ENCODE results near the gene NRROS. TPM values are rescaled to one million over a fixed set of nuclear protein-coding genes. Genes with fewer than 3 reads are reported as not detected.
A peak's percentile ranks its signal among the peaks of the same experiment; 100 is the strongest.

The NRROS gene
- total and polyA plus RNA-seq, 8 donors: 4.8 to 21.8 (median 7.6) TPM

DNA sequence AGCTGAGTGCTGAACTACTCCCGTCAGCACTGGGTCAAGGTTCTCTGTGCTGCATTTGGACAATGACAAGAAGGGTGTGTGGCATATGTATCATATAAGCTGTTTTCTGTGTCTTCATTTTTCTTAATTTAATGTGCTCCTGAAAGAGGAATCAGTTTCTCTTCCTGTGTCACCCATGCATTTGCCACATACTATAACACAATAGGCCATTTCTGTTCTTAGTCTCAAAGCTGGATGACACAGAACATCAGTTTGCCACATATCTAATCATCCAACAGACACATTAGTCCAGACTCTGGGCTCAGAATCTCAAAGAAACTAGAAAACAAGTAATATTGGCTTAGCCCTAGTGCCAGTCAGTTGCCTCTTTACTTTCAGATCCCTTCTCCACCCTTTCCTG lies 38.4 kb downstream of the NRROS start:
- TF ChIP-seq, protein P1, sequence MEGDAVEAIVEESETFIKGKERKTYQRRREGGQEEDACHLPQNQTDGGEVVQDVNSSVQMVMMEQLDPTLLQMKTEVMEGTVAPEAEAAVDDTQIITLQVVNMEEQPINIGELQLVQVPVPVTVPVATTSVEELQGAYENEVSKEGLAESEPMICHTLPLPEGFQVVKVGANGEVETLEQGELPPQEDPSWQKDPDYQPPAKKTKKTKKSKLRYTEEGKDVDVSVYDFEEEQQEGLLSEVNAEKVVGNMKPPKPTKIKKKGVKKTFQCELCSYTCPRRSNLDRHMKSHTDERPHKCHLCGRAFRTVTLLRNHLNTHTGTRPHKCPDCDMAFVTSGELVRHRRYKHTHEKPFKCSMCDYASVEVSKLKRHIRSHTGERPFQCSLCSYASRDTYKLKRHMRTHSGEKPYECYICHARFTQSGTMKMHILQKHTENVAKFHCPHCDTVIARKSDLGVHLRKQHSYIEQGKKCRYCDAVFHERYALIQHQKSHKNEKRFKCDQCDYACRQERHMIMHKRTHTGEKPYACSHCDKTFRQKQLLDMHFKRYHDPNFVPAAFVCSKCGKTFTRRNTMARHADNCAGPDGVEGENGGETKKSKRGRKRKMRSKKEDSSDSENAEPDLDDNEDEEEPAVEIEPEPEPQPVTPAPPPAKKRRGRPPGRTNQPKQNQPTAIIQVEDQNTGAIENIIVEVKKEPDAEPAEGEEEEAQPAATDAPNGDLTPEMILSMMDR (IDR thresholded peaks at IDR 0.05): no peak
- H3K27me3 ChIP-seq: no peaks in the 10 kb centered on the region

DNA sequence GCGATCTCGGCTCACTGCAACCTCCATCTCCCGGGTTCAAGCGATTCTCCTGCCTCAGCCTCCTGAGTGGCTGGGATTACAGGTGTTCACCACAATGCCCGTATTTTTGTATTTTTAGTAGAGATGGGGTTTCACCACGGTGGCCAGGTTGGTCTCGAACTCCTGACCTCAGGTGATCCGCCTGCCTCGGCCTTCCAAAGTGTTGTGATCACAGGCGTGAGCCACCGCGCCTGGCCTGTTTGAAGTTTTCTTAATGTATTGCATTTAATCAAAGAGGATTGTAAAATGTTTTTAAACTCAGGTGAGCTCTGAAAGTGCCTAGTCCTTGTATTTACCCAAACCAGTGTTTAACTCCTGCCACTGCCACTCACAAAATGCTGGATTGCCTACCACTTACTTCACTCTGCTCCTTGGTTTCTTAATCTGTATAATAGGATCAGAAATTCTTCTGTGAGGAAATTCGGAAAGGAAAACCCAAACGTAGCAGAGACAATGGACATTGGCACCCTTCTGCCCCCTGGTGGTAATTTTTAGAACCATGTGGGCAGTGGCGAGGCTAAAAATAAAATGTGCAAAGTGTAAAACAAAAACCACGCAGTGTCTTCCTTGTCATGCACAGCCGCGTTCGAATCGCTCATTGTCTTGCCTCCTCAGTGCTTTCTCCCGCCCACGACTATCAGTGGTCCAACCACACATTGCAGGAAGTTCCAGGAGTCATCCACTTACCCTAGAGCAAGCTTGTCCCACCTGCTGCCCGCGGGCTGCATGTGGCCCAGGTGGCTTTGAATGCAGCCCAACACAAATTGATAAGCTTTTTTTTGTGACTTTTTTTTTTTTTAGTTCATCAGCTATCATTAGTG lies 45.3 kb downstream of the NRROS start:
- Histone ChIP-seq H3K27me3 (no peaks in the 10 kb centered on the region), H3K27ac (peak overlapping the region in 1 of 2 donors; percentile 61), H3K9me3 (peaks cover 0 to 4% of the 10 kb centered on the region in 2 donors), H3K36me3 (no peaks in the 10 kb centered on the region), H3K4me1 (peaks cover 0 to 54% of the 10 kb centered on the region in 2 donors), H3K4me3 (no peak overlapping the region)
- ATAC-seq (peak; percentile 88), DNase-seq (peak in 3 of 4 donors; percentile 46 to 67 (median 47))
- intact Hi-C loops (cut with DNase I): loop anchor here (5.0 to 10.0 kb wide), 2 partner anchors 72 to 80 kb away; no protein-coding TSS in a partner anchor
- TF ChIP-seq, protein P1 (IDR thresholded peaks at IDR 0.05): peak; percentile 81 to 93

More for the DNA sequence above, 38.4 kb downstream of the NRROS start:
- intact Hi-C loops (cut with DNase I): no loop called here
- peaks cover 0 to 14% of the 10 kb centered on the region in 2 donors for H3K4me1 ChIP-seq
- peaks cover 0 to 3% of the 10 kb centered on the region in 2 donors for H3K9me3 ChIP-seq
- ATAC-seq (no peak), DNase-seq (no peak)
- peak overlapping the region in 1 of 2 donors; percentile 63 for H3K27ac ChIP-seq
- H3K36me3 ChIP-seq: no peaks in the 10 kb centered on the region
- no peak overlapping the region for H3K4me3 ChIP-seq

DNA sequence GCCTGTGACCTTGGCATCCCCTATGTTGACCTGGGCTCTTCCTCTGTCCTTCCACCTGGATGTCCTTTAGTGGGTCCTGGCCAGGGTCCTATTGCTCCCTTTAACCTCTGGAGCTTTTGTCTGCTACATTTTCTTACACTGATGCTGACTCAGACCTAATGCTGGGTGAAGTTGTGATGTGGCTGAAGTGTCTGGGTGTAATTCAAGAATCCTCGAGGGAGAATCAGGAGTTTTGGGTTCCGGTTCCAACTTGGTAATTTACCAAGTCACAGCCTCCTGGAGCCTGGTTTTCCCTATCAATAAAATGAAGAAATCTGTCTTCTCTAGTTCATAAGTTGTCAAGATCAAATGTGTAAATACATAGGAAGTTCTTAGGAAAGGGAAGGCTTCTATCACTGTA lies 46.9 kb downstream of the NRROS start:
- no peaks in the 10 kb centered on the region for H3K36me3 ChIP-seq
- intact Hi-C loops (cut with DNase I): loop anchor here (5.0 to 10.0 kb wide), 2 partner anchors 74 to 82 kb away; no protein-coding TSS in a partner anchor
- ATAC-seq (no peak), DNase-seq (no peak)
- peaks cover 0 to 4% of the 10 kb centered on the region in 2 donors for H3K9me3 ChIP-seq
- no peak overlapping the region for H3K4me3 ChIP-seq
- peak overlapping the region in 1 of 2 donors; percentile 88 for H3K27ac ChIP-seq
- TF ChIP-seq, protein P1 (IDR thresholded peaks at IDR 0.05): no peak
- no peaks in the 10 kb centered on the region for H3K27me3 ChIP-seq
- H3K4me1 ChIP-seq: peaks cover 0 to 70% of the 10 kb centered on the region in 2 donors

DNA sequence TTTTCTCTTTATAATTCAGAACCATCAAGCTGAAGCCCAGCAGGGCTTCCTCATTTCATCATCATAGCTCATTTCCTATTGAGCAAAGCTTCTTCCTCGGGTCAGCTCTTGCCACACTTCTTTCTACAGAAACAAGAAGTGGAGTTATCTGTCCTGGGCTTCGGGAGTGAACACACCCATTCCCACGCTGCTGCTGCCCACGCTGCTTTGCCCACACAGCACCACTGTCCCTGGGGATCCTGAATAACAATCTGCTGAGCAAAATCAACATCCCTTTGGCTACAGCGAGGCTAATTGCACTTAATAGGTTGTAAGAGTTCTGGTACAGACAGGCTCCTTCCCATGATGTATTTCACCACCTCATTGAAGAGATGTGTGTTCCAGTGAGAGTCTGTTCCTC lies 48.9 kb downstream of the NRROS start:
- Histone ChIP-seq H3K27ac (peak overlapping the region in 1 of 2 donors; percentile 88), H3K9me3 (no peaks in the 10 kb centered on the region), H3K36me3 (no peaks in the 10 kb centered on the region), H3K4me3 (no peak overlapping the region), H3K4me1 (peaks cover 0 to 72% of the 10 kb centered on the region in 2 donors), H3K27me3 (no peaks in the 10 kb centered on the region)
- DNase-seq (peak in 2 of 4 donors; percentile 80 to 83), ATAC-seq (peak; percentile 78)
- intact Hi-C loops (cut with DNase I): loop anchor here (5.0 to 10.0 kb wide), 2 partner anchors 76 to 84 kb away; no protein-coding TSS in a partner anchor
- TF ChIP-seq, protein P1 (IDR thresholded peaks at IDR 0.05): no peak

Data from left lung (tissue), 10 donors.